Hepatocyte (in vitro differentiated cells): ENCODE data around the gene METAP2. TPM values are rescaled to one million over a fixed set of nuclear protein-coding genes. Genes with fewer than 3 reads are reported as not detected.

ENCODE experiments used
- DNase-seq: peaks from one replicate; pipeline ENCODE4 v3.0.0-alpha.2; 2016; ENCODE audit warnings: low spot score
- H2AFZ ChIP-seq: fragments of 200-600 bp; sonication (generic); 2 replicates; pipeline ENCODE4 v1.6.0; 2016; ENCODE audit warnings: antibody characterized with exemption, mild to moderate bottlenecking
- H3K27ac ChIP-seq: fragments of 200-600 bp; sonication (generic); 2 replicates; pipeline ENCODE4 v1.5.1; 2016; ENCODE audit warnings: mild to moderate bottlenecking
- H3K27me3 ChIP-seq: fragments of 200-600 bp; sonication (generic); 2 replicates; pipeline ENCODE4 v1.6.1; 2016
- H3K36me3 ChIP-seq: fragments of 200-600 bp; sonication (generic); replicated peaks from 2 replicates; pipeline ENCODE4 v1.5.1; 2016; ENCODE audit warnings: low read depth; ENCODE audit not compliant: insufficient read depth
- H3K4me1 ChIP-seq: fragments of 200-600 bp; sonication (generic); 2 replicates; pipeline ENCODE4 v1.5.1; 2016; ENCODE audit warnings: mild to moderate bottlenecking, moderate library complexity; ENCODE audit not compliant: insufficient read depth
- H3K4me2 ChIP-seq: fragments of 200-600 bp; sonication (generic); 2 replicates; pipeline ENCODE4 v1.6.0; 2016
- H3K4me3 ChIP-seq: fragments of 200-600 bp; sonication (generic); 2 replicates; pipeline ENCODE4 v1.5.1; 2016; ENCODE audit warnings: mild to moderate bottlenecking
- H3K79me2 ChIP-seq: fragments of 200-600 bp; sonication (generic); 2 replicates; pipeline ENCODE4 v1.6.0; 2017; ENCODE audit warnings: mild to moderate bottlenecking
- H3K9me2 ChIP-seq: fragments of 200-600 bp; sonication (generic); replicated peaks from 2 replicates; pipeline ENCODE4 v1.6.0; 2017; ENCODE audit warnings: mild to moderate bottlenecking; ENCODE audit not compliant: insufficient read depth
- H3K9me3 ChIP-seq: fragments of 200-600 bp; sonication (generic); 2 replicates; pipeline ENCODE4 v1.5.1; 2016; ENCODE audit warnings: low read depth, mild to moderate bottlenecking
- H4K20me1 ChIP-seq: fragments of 200-600 bp; sonication (generic); 2 replicates; pipeline ENCODE4 v1.6.0; 2016; ENCODE audit warnings: mild to moderate bottlenecking; ENCODE audit not compliant: insufficient read depth, poor library complexity, severe bottlenecking
- CTCF ChIP-seq: fragments of 200-600 bp; sonication (generic); IDR thresholded peaks from 2 replicates; pipeline ENCODE4 v1.5.1; 2016; ENCODE audit warnings: antibody characterized with exemption, mild to moderate bottlenecking; ENCODE audit not compliant: poor library complexity
- EZH2 ChIP-seq: fragments of 200-600 bp; sonication (generic); IDR thresholded peaks from 2 replicates; pipeline ENCODE4 v1.6.1; 2016; ENCODE audit warnings: antibody characterized with exemption, mild to moderate bottlenecking, borderline replicate concordance
- EZH2phosphoT487 ChIP-seq: fragments of 200-600 bp; sonication (generic); IDR thresholded peaks from one replicate; pipeline ENCODE4 v1.6.1; 2018; ENCODE audit warnings: antibody characterized with exemption, mild to moderate bottlenecking, low read depth, moderate library complexity; ENCODE audit not compliant: unreplicated experiment, severe bottlenecking
- WGBS: methylation state at CpG from one replicate; pipeline ENCODE4 v1.1.6; 2016; ENCODE audit warnings: low lambda C conversion rate; ENCODE audit errors: missing lambda C conversion rate; 5-methylcytosine and 5-hydroxymethylcytosine counted together
- polyA plus RNA-seq: library from polyadenylated mRNA; unstranded; fragments of >200 nt; fragmentation: Nextera tagmentation; extraction: Ambion mirVana; gene quantifications from 2 replicates; pipeline ENCODE4 v1.2.1, GENCODE V29; 2016
- total RNA-seq: library from RNA; depleted of rRNA; stranded (reverse); fragments of >200 nt; gene quantifications from 2 replicates; pipeline ENCODE4 v1.2.3, GENCODE V29; 2014

METAP2 gene
- total and polyA plus RNA-seq, 2 experiments from 2014 or later, result 44.7 to 69.7 TPM

DNA sequence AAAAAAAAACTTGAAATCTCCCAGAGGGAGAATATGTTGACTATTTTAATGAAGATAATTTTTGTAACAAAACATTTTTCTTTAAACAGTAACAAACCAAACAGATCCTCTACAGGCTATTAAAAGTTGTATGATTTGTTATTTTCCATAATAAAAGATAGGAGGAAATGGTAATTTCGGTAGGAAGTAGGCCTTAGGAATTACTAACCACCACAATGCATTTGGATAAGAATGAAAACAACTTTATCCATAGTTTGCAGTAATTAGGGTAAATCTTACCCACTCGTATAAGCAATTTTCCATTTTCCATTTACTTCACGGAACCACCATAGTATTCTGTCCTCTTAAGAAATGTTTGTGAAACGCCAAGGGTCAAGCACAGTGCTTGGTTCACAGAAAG is 71.4 kb downstream of the METAP2 start:
- no peaks in the 10 kb centered on the region for H3K36me3 ChIP-seq
- H3K27ac ChIP-seq, result no peak overlapping the region
- H3K9me3 ChIP-seq, result peaks cover 5% of the 10 kb centered on the region
- no peak for TF ChIP-seq EZH2
- TF ChIP-seq EZH2phosphoT487, result no peak
- no peak for TF ChIP-seq CTCF
- no peak overlapping the region for H3K4me3 ChIP-seq
- H3K4me1 ChIP-seq, result no peaks in the 10 kb centered on the region
- no peaks in the 10 kb centered on the region for H3K79me2 ChIP-seq
- H2AFZ ChIP-seq, result no peak overlapping the region
- H4K20me1 ChIP-seq, result no peaks in the 10 kb centered on the region
- no peaks in the 10 kb centered on the region for H3K9me2 ChIP-seq
- 65% methylated on average over 4 of the region's 4 CpGs for WGBS
- no peak for DNase-seq
- no peak overlapping the region for H3K4me2 ChIP-seq
- peaks cover 49% of the 10 kb centered on the region for H3K27me3 ChIP-seq

DNA sequence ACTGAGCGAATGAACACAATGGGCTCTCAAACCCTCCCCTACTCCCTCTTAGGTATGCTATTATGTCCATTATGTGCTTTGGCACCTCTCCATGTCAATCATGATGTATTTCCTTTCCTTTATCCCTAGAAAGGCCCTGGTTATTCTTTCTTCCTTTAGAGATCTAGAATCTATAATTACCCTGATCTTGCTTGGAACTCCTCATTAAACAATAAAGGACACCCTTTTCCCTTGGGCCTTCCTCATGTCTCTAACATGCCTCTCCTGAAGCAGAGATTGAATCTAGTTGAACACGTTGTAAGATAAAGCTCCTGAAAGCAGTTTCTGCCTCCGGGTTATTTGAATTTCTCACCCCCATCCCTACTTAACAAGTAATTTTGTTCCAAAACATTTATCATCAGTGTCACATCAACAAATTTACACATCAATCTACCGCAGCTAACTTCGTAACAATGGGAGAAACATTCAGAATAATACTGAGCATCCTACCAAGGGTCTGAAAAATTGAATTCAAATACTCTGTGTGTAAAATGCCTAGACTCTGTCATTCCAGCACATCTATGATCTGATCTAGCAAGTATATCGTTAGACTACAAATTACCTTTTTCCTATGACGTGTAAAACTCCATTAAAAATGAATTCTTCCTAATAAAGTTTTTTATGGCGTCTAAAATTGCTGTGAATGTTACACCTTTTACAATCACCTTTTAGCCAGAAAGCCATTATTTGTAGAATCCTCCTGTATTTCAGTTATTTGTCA is 72.0 kb downstream of the METAP2 start:
- no peak overlapping the region for H3K4me2 ChIP-seq
- peaks cover 49% of the 10 kb centered on the region for H3K27me3 ChIP-seq
- no peak overlapping the region for H3K27ac ChIP-seq
- H3K36me3 ChIP-seq, result no peaks in the 10 kb centered on the region
- H3K4me1 ChIP-seq, result no peaks in the 10 kb centered on the region
- no peaks in the 10 kb centered on the region for H3K9me2 ChIP-seq
- WGBS, result 49% methylated on average over 8 of the region's 8 CpGs
- no peaks in the 10 kb centered on the region for H3K79me2 ChIP-seq
- H3K9me3 ChIP-seq, result peaks cover 5% of the 10 kb centered on the region
- TF ChIP-seq EZH2phosphoT487 (no peak), CTCF (no peak), EZH2 (no peak)
- no peak for DNase-seq
- no peaks in the 10 kb centered on the region for H4K20me1 ChIP-seq
- no peak overlapping the region for H2AFZ ChIP-seq
- no peak overlapping the region for H3K4me3 ChIP-seq

- no peaks in the 10 kb centered on the region for H3K79me2 ChIP-seq
- DNase-seq, result no peak
- no peak overlapping the region for H3K4me3 ChIP-seq
- peaks cover 55% of the 10 kb centered on the region for H3K27me3 ChIP-seq
- H3K36me3 ChIP-seq, result no peaks in the 10 kb centered on the region
- no peak overlapping the region for H3K4me2 ChIP-seq
- no peaks in the 10 kb centered on the region for H3K9me2 ChIP-seq
- no peaks in the 10 kb centered on the region for H4K20me1 ChIP-seq
- no peak overlapping the region for H2AFZ ChIP-seq
- peaks cover 5% of the 10 kb centered on the region for H3K9me3 ChIP-seq
- no peaks in the 10 kb centered on the region for H3K4me1 ChIP-seq
- TF ChIP-seq EZH2, result no peak
- TF ChIP-seq CTCF, result no peak
- TF ChIP-seq EZH2phosphoT487, result no peak
- H3K27ac ChIP-seq, result no peak overlapping the region
- WGBS, result 24% methylated on average over 9 of the region's 9 CpGs
Observed at GRCh38 chr12:95546491-95546813, 72.5 kb downstream of the METAP2 start.
